GM23338 (cell line): Measurements from ENCODE around the gene DIP2C.

ENCODE experiments used
- CREB1 ChIP-seq: fragments of 250-450 bp; sonication (Bioruptor Pico); IDR thresholded peaks from 2 replicates; pipeline ENCODE4 v1.5.0; 2020; ENCODE audit warnings: low read depth, mild to moderate bottlenecking, moderate library complexity
- EZH2 ChIP-seq: fragments of 200-600 bp; sonication (generic); IDR thresholded peaks from one replicate; pipeline ENCODE4 v1.8.0; 2017; ENCODE audit warnings: antibody characterized with exemption, mild to moderate bottlenecking, low read depth; ENCODE audit not compliant: unreplicated experiment
- EZH2phosphoT487 ChIP-seq: fragments of 200-600 bp; sonication (generic); IDR thresholded peaks from one replicate; pipeline ENCODE4 v1.8.1; 2018; ENCODE audit warnings: antibody characterized with exemption; ENCODE audit not compliant: unreplicated experiment
- JUNB ChIP-seq: IDR thresholded peaks from one replicate; pipeline ENCODE4 v1.6.1; 2016; ENCODE audit warnings: antibody characterized with exemption; ENCODE audit not compliant: unreplicated experiment
- NANOG ChIP-seq: IDR thresholded peaks from 2 replicates; pipeline ENCODE4 v1.6.1; 2016; ENCODE audit warnings: antibody characterized with exemption, borderline replicate concordance
- POLR2AphosphoS5 ChIP-seq: IDR thresholded peaks from 2 replicates; pipeline ENCODE4 v1.6.1; 2016; ENCODE audit warnings: antibody characterized with exemption, low read depth
- TF ChIP-seq, protein P1 (sequence below), 2 experiments: fragments of 200-600 bp in 1 of 2; sonication (generic) in 1 of 2; conservative IDR thresholded peaks; 2 replicates each; pipeline versions ENCODE4 v1.5.1 to v1.6.1; 2016 to 2017; ENCODE audit warnings: antibody characterized with exemption in 2 of 2, low read depth in 2 of 2, mild to moderate bottlenecking in 2 of 2, moderate library complexity in 1 of 2
- TF ChIP-seq, protein P2 (sequence below): IDR thresholded peaks from one replicate; pipeline ENCODE4 v1.6.1; 2018; ENCODE audit warnings: antibody characterized with exemption; ENCODE audit not compliant: unreplicated experiment
- TF ChIP-seq, protein P3 (sequence below): IDR thresholded peaks from 2 replicates; pipeline ENCODE4 v1.6.1; 2016; ENCODE audit warnings: antibody characterized with exemption
- TF ChIP-seq, protein P4 (sequence below): fragments of 250-450 bp; sonication (Bioruptor Pico); IDR thresholded peaks from 2 replicates; pipeline ENCODE4 v1.5.0; 2020; ENCODE audit warnings: mild to moderate bottlenecking, moderate library complexity

DNA sequence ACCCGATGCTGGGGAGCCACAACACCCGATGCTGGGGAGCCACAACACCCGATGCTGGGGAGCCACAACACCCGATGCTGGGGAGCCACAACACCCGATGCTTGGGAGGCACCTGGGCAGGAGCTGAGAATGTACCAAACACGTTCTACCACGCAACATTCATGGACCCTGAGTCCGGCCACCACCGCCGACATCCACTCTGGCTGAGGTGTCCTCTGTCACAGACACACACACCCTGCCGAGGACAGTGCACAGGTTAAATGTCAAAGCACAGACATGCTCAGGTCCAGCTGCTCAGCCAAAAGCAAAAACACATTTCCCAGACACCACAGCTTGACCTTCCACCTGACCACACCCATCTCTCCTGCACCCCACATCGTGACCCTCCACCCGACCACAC is 148.4 kb downstream of the DIP2C start:
- TF ChIP-seq, protein P1, sequence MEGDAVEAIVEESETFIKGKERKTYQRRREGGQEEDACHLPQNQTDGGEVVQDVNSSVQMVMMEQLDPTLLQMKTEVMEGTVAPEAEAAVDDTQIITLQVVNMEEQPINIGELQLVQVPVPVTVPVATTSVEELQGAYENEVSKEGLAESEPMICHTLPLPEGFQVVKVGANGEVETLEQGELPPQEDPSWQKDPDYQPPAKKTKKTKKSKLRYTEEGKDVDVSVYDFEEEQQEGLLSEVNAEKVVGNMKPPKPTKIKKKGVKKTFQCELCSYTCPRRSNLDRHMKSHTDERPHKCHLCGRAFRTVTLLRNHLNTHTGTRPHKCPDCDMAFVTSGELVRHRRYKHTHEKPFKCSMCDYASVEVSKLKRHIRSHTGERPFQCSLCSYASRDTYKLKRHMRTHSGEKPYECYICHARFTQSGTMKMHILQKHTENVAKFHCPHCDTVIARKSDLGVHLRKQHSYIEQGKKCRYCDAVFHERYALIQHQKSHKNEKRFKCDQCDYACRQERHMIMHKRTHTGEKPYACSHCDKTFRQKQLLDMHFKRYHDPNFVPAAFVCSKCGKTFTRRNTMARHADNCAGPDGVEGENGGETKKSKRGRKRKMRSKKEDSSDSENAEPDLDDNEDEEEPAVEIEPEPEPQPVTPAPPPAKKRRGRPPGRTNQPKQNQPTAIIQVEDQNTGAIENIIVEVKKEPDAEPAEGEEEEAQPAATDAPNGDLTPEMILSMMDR (conservative IDR thresholded peaks at IDR 0.05; ENCODE audit: low read depth in 2 of 2): no peak
- TF ChIP-seq POLR2AphosphoS5: no peak
- no peak for TF ChIP-seq CREB1 (CRISPR knock-in tag)
- no peak for TF ChIP-seq NANOG
- TF ChIP-seq, protein P2, sequence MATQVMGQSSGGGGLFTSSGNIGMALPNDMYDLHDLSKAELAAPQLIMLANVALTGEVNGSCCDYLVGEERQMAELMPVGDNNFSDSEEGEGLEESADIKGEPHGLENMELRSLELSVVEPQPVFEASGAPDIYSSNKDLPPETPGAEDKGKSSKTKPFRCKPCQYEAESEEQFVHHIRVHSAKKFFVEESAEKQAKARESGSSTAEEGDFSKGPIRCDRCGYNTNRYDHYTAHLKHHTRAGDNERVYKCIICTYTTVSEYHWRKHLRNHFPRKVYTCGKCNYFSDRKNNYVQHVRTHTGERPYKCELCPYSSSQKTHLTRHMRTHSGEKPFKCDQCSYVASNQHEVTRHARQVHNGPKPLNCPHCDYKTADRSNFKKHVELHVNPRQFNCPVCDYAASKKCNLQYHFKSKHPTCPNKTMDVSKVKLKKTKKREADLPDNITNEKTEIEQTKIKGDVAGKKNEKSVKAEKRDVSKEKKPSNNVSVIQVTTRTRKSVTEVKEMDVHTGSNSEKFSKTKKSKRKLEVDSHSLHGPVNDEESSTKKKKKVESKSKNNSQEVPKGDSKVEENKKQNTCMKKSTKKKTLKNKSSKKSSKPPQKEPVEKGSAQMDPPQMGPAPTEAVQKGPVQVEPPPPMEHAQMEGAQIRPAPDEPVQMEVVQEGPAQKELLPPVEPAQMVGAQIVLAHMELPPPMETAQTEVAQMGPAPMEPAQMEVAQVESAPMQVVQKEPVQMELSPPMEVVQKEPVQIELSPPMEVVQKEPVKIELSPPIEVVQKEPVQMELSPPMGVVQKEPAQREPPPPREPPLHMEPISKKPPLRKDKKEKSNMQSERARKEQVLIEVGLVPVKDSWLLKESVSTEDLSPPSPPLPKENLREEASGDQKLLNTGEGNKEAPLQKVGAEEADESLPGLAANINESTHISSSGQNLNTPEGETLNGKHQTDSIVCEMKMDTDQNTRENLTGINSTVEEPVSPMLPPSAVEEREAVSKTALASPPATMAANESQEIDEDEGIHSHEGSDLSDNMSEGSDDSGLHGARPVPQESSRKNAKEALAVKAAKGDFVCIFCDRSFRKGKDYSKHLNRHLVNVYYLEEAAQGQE: no peak
- TF ChIP-seq EZH2phosphoT487: no peak
- TF ChIP-seq EZH2: no peak
- TF ChIP-seq, protein P3, sequence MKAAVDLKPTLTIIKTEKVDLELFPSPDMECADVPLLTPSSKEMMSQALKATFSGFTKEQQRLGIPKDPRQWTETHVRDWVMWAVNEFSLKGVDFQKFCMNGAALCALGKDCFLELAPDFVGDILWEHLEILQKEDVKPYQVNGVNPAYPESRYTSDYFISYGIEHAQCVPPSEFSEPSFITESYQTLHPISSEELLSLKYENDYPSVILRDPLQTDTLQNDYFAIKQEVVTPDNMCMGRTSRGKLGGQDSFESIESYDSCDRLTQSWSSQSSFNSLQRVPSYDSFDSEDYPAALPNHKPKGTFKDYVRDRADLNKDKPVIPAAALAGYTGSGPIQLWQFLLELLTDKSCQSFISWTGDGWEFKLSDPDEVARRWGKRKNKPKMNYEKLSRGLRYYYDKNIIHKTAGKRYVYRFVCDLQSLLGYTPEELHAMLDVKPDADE: no peak
- no peak for TF ChIP-seq JUNB
- TF ChIP-seq, protein P4, sequence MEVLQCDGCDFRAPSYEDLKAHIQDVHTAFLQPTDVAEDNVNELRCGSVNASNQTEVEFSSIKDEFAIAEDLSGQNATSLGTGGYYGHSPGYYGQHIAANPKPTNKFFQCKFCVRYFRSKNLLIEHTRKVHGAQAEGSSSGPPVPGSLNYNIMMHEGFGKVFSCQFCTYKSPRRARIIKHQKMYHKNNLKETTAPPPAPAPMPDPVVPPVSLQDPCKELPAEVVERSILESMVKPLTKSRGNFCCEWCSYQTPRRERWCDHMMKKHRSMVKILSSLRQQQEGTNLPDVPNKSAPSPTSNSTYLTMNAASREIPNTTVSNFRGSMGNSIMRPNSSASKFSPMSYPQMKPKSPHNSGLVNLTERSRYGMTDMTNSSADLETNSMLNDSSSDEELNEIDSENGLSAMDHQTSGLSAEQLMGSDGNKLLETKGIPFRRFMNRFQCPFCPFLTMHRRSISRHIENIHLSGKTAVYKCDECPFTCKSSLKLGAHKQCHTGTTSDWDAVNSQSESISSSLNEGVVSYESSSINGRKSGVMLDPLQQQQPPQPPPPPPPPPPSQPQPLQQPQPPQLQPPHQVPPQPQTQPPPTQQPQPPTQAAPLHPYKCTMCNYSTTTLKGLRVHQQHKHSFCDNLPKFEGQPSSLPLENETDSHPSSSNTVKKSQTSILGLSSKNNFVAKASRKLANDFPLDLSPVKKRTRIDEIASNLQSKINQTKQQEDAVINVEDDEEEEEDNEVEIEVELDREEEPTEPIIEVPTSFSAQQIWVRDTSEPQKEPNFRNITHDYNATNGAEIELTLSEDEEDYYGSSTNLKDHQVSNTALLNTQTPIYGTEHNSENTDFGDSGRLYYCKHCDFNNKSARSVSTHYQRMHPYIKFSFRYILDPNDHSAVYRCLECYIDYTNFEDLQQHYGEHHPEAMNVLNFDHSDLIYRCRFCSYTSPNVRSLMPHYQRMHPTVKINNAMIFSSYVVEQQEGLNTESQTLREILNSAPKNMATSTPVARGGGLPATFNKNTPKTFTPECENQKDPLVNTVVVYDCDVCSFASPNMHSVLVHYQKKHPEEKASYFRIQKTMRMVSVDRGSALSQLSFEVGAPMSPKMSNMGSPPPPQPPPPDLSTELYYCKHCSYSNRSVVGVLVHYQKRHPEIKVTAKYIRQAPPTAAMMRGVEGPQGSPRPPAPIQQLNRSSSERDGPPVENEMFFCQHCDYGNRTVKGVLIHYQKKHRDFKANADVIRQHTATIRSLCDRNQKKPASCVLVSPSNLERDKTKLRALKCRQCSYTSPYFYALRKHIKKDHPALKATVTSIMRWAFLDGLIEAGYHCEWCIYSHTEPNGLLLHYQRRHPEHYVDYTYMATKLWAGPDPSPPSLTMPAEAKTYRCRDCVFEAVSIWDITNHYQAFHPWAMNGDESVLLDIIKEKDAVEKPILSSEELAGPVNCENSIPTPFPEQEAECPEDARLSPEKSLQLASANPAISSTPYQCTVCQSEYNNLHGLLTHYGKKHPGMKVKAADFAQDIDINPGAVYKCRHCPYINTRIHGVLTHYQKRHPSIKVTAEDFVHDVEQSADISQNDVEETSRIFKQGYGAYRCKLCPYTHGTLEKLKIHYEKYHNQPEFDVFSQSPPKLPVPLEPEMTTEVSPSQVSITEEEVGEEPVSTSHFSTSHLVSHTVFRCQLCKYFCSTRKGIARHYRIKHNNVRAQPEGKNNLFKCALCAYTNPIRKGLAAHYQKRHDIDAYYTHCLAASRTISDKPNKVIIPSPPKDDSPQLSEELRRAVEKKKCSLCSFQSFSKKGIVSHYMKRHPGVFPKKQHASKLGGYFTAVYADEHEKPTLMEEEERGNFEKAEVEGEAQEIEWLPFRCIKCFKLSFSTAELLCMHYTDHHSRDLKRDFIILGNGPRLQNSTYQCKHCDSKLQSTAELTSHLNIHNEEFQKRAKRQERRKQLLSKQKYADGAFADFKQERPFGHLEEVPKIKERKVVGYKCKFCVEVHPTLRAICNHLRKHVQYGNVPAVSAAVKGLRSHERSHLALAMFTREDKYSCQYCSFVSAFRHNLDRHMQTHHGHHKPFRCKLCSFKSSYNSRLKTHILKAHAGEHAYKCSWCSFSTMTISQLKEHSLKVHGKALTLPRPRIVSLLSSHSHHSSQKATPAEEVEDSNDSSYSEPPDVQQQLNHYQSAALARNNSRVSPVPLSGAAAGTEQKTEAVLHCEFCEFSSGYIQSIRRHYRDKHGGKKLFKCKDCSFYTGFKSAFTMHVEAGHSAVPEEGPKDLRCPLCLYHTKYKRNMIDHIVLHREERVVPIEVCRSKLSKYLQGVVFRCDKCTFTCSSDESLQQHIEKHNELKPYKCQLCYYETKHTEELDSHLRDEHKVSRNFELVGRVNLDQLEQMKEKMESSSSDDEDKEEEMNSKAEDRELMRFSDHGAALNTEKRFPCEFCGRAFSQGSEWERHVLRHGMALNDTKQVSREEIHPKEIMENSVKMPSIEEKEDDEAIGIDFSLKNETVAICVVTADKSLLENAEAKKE (CRISPR knock-in tag): no peak
